Gastroesophageal sphincter (tissue), 3 donors: Measurements from ENCODE around the gene SLC35F3.

Experiments used
- CTCF ChIP-seq, 4 experiments: fragments of 200-600 bp in 2 of 4; fragments of 450-650 bp in 2 of 4; sonication (generic) in 1 of 4; IDR thresholded peaks; one replicate each; pipeline ENCODE4 v1.5.1; 2017 to 2019; ENCODE audit warnings: antibody characterized with exemption in 4 of 4, mild to moderate bottlenecking in 2 of 4, moderate library complexity in 2 of 4
- EP300 ChIP-seq: sonication (generic); formaldehyde crosslinking; IDR thresholded peaks from one replicate; pipeline ENCODE4 v1.6.1; 2017; ENCODE audit warnings: antibody characterized with exemption, mild to moderate bottlenecking
- POLR2A ChIP-seq, 2 donors: fragments of 450-650 bp; IDR thresholded peaks; one replicate each; pipeline ENCODE4 v1.6.1; 2017; ENCODE audit warnings: antibody characterized with exemption in 2 of 2, mild to moderate bottlenecking in 2 of 2, moderate library complexity in 1 of 2
- POLR2AphosphoS5 ChIP-seq: sonication (generic); formaldehyde crosslinking; IDR thresholded peaks from one replicate; pipeline ENCODE4 v1.6.1; 2017; ENCODE audit warnings: antibody characterized with exemption

GRCh38 chr1:234237393-234237792 is 332.9 kb downstream of the SLC35F3 start:
- TF ChIP-seq CTCF (IDR thresholded peaks at IDR 0.05), result no peak
- TF ChIP-seq POLR2A (IDR thresholded peaks at IDR 0.05), result no peak
- no peak for TF ChIP-seq EP300
- no peak for TF ChIP-seq POLR2AphosphoS5
